Endothelial cell of umbilical vein (primary cell): ENCODE data around the gene UGT2A1.

ENCODE experiments used
- CTCF ChIP-seq, 2 donors: IDR thresholded peaks; 1 replicate in 1 of 2; 2 replicates in 1 of 2; pipeline ENCODE4 v1.5.1; 2011; ENCODE audit warnings: low read length in 2 of 2, mild to moderate bottlenecking in 2 of 2, moderate library complexity in 2 of 2, control low read depth in 1 of 2, inconsistent platforms in 1 of 2, low read depth in 1 of 2; ENCODE audit not compliant: insufficient read depth in 1 of 2; ENCODE audit errors: extremely low read depth in 1 of 2
- EZH2 ChIP-seq: IDR thresholded peaks from 2 replicates; pipeline ENCODE4 v1.6.1; 2012; ENCODE audit warnings: borderline replicate concordance, low read depth, mild to moderate bottlenecking, moderate library complexity, low read length, inconsistent platforms; ENCODE audit not compliant: severe bottlenecking
- FOS ChIP-seq: IDR thresholded peaks from 2 replicates; pipeline ENCODE4 v1.6.1; 2011; ENCODE audit warnings: mild to moderate bottlenecking, low read length, moderate library complexity, borderline replicate concordance; ENCODE audit not compliant: insufficient read depth
- JUN ChIP-seq: IDR thresholded peaks from 2 replicates; pipeline ENCODE4 v1.6.1; 2011; ENCODE audit warnings: borderline replicate concordance, low read depth; ENCODE audit not compliant: insufficient read length, insufficient read depth
- POLR2A ChIP-seq: IDR thresholded peaks from 2 replicates; pipeline ENCODE4 v1.6.1; 2012; ENCODE audit warnings: low read depth, mild to moderate bottlenecking, control low read depth, low read length
- POLR2AphosphoS5 ChIP-seq: IDR thresholded peaks from 2 replicates; pipeline ENCODE4 v1.6.1; 2012; ENCODE audit warnings: low read depth, mild to moderate bottlenecking, control low read depth, low read length, moderate library complexity; ENCODE audit not compliant: insufficient read depth
- TF ChIP-seq, protein P1 (sequence below): IDR thresholded peaks from 2 replicates; pipeline ENCODE4 v1.6.1; 2011; ENCODE audit not compliant: insufficient read depth, insufficient read length

DNA sequence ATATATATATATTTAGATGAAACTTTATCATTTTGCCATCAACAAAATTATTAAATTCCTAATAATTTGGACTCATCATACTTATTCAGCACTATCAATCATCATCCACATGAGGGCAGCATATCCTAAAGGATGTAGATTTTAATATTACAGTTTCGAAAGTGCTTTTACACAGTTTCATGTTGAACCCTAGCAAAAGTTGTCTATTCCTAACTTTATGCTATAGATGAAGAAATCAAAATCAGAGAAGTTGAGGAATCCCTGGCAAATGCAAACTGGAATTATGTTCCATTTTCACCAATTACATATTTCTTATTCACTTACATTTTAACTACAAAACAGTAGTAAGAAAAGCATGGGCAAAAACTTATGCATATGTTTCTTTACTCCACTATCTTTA, 36.6 kb upstream of the UGT2A1 start:
- TF ChIP-seq POLR2A, result no peak
- TF ChIP-seq CTCF (IDR thresholded peaks at IDR 0.05; ENCODE audit: extremely low read depth in 1 of 2, insufficient read depth in 1 of 2, low read depth in 1 of 2, low read length in 2 of 2), result peak in 1 of 2 donors; percentile 31
- no peak for TF ChIP-seq POLR2AphosphoS5
- TF ChIP-seq FOS, result no peak
- TF ChIP-seq, protein P1, sequence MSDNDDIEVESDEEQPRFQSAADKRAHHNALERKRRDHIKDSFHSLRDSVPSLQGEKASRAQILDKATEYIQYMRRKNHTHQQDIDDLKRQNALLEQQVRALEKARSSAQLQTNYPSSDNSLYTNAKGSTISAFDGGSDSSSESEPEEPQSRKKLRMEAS, result no peak
- TF ChIP-seq EZH2, result no peak
- no peak for TF ChIP-seq JUN
